T-helper 9 cell (primary cell): Measurements from ENCODE around the gene TANK.
"Not testable (repeated sequence)": the region's sequence is repeated elsewhere in the genome, so short reads cannot be mapped to it uniquely, and the experiment has no call there.

ENCODE experiments used
- DNase-seq: peaks from one replicate; pipeline ENCODE4 v3.0.0-alpha.2; 2020

TANK gene

GRCh38 chr2:161279230-161279815 is 119.1 kb downstream of the TANK start:
- not testable (repeated sequence) for DNase-seq

GRCh38 chr2:161280906-161281323 is 120.7 kb downstream of the TANK start:
- peak; percentile 21 for DNase-seq

- DNase-seq = not testable (repeated sequence)
Measured at GRCh38 chr2:161281615-161282310, 121.5 kb downstream of the TANK start.

GRCh38 chr2:161282311-161282644 is 122.0 kb downstream of the TANK start:
- DNase-seq = not testable (repeated sequence)

- no peak for DNase-seq
Measured at GRCh38 chr2:161283926-161284325, 123.7 kb downstream of the TANK start.
